Measurements from ENCODE around the gene MTX1. TPM values are rescaled to one million over a fixed set of nuclear protein-coding genes. Genes with fewer than 3 reads are reported as not detected.

The MTX1 gene
- total and polyA plus RNA-seq, 9 of the 15 experiments (the other 6 are each of a cell fraction or from before 2014, with no cell fraction given), result 29.1 to 98.4 (median 66.9) TPM

GRCh38 chr1:155200920-155201319 is 7.6 kb upstream of the MTX1 start (continued):
- TF ChIP-seq, protein P1, sequence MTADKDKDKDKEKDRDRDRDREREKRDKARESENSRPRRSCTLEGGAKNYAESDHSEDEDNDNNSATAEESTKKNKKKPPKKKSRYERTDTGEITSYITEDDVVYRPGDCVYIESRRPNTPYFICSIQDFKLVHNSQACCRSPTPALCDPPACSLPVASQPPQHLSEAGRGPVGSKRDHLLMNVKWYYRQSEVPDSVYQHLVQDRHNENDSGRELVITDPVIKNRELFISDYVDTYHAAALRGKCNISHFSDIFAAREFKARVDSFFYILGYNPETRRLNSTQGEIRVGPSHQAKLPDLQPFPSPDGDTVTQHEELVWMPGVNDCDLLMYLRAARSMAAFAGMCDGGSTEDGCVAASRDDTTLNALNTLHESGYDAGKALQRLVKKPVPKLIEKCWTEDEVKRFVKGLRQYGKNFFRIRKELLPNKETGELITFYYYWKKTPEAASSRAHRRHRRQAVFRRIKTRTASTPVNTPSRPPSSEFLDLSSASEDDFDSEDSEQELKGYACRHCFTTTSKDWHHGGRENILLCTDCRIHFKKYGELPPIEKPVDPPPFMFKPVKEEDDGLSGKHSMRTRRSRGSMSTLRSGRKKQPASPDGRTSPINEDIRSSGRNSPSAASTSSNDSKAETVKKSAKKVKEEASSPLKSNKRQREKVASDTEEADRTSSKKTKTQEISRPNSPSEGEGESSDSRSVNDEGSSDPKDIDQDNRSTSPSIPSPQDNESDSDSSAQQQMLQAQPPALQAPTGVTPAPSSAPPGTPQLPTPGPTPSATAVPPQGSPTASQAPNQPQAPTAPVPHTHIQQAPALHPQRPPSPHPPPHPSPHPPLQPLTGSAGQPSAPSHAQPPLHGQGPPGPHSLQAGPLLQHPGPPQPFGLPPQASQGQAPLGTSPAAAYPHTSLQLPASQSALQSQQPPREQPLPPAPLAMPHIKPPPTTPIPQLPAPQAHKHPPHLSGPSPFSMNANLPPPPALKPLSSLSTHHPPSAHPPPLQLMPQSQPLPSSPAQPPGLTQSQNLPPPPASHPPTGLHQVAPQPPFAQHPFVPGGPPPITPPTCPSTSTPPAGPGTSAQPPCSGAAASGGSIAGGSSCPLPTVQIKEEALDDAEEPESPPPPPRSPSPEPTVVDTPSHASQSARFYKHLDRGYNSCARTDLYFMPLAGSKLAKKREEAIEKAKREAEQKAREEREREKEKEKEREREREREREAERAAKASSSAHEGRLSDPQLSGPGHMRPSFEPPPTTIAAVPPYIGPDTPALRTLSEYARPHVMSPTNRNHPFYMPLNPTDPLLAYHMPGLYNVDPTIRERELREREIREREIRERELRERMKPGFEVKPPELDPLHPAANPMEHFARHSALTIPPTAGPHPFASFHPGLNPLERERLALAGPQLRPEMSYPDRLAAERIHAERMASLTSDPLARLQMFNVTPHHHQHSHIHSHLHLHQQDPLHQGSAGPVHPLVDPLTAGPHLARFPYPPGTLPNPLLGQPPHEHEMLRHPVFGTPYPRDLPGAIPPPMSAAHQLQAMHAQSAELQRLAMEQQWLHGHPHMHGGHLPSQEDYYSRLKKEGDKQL (CRISPR knock-in tag; IDR thresholded peaks at IDR 0.05; ENCODE audit: borderline replicate concordance), result no peak
- TF ChIP-seq GMEB1 (CRISPR knock-in tag; IDR thresholded peaks at IDR 0.05) (no peak), GABPA (tag; conservative IDR thresholded peaks at IDR 0.05; ENCODE audit: low read depth) (no peak), FOXA1 (IDR thresholded peaks at IDR 0.05; ENCODE audit: borderline replicate concordance) (no peak), POLR2AphosphoS2 (IDR thresholded peaks at IDR 0.05; ENCODE audit: low read length) (no peak), CXXC5 (CRISPR knock-in tag; IDR thresholded peaks at IDR 0.05) (no peak), CLOCK (CRISPR knock-in tag; IDR thresholded peaks at IDR 0.05; ENCODE audit: borderline replicate concordance) (no peak)
- TF ChIP-seq, protein P2, sequence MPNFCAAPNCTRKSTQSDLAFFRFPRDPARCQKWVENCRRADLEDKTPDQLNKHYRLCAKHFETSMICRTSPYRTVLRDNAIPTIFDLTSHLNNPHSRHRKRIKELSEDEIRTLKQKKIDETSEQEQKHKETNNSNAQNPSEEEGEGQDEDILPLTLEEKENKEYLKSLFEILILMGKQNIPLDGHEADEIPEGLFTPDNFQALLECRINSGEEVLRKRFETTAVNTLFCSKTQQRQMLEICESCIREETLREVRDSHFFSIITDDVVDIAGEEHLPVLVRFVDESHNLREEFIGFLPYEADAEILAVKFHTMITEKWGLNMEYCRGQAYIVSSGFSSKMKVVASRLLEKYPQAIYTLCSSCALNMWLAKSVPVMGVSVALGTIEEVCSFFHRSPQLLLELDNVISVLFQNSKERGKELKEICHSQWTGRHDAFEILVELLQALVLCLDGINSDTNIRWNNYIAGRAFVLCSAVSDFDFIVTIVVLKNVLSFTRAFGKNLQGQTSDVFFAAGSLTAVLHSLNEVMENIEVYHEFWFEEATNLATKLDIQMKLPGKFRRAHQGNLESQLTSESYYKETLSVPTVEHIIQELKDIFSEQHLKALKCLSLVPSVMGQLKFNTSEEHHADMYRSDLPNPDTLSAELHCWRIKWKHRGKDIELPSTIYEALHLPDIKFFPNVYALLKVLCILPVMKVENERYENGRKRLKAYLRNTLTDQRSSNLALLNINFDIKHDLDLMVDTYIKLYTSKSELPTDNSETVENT (CRISPR knock-in tag; IDR thresholded peaks at IDR 0.05), result no peak

Measured in K562 (cell line).